SJCRH30 (cell line): Measurements from ENCODE around the gene PPP1R13B. TPM values are rescaled to one million over a fixed set of nuclear protein-coding genes. Genes with fewer than 3 reads are reported as not detected.
"Not testable (repeated sequence)": the region's sequence is repeated elsewhere in the genome, so short reads cannot be mapped to it uniquely, and the experiment has no call there.

ENCODE experiments used
- DNase-seq, 2 experiments: peaks; one replicate each; pipeline ENCODE4 v3.0.0-alpha.2; 2015 to 2020
- H3K27ac ChIP-seq: fragments of 250-450 bp; sonication (Bioruptor Pico); 2 replicates; pipeline ENCODE4 v1.5.1; 2020; ENCODE audit warnings: mild to moderate bottlenecking, moderate library complexity
- H3K27me3 ChIP-seq: fragments of 250-450 bp; sonication (Bioruptor Pico); 2 replicates; pipeline ENCODE4 v1.5.1; 2020; ENCODE audit warnings: mild to moderate bottlenecking, moderate library complexity
- H3K36me3 ChIP-seq: fragments of 250-450 bp; sonication (Bioruptor Pico); 2 replicates; pipeline ENCODE4 v1.5.1; 2020; ENCODE audit warnings: mild to moderate bottlenecking, moderate library complexity
- H3K4me1 ChIP-seq: fragments of 250-450 bp; sonication (Bioruptor Pico); 2 replicates; pipeline ENCODE4 v1.5.1; 2020; ENCODE audit warnings: mild to moderate bottlenecking, moderate library complexity
- H3K4me3 ChIP-seq: fragments of 250-450 bp; sonication (Bioruptor Pico); 2 replicates; pipeline ENCODE4 v1.5.1; 2020; ENCODE audit warnings: mild to moderate bottlenecking, moderate library complexity
- H3K9me3 ChIP-seq: fragments of 250-450 bp; sonication (Bioruptor Pico); replicated peaks from 2 replicates; pipeline ENCODE4 v1.5.1; 2020; ENCODE audit warnings: mild to moderate bottlenecking, moderate library complexity
- total RNA-seq: library from RNA; depleted of rRNA; stranded (reverse); fragments of >200 nt; shearing (Covaris generic); gene quantifications from 2 replicates; pipeline ENCODE4 v1.2.3, GENCODE V29; 2014

Gene PPP1R13B
- total RNA-seq, 1 experiment from 2014 or later = 10.5 TPM

DNA sequence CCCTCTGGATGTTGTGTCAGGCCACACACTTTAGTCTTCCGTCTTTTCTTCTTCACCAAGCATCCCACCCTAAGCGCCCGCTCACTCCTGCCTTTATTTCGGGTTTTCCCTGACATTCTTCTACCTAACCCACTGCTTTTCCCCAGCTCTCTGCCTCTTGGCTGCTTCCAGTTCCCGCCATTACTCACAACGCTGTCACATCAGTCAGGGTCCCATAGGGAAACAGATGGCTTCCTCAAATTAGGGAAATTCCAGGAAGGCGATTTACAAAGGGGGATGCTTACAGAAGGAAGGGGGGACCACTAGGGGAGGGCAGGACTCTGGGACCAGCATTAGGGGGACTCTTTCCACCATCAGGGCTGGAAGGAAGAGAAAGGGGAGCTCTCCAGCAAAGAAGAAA, 9.2 kb upstream of the PPP1R13B start:
- Histone ChIP-seq H3K36me3 (no peaks in the 10 kb centered on the region), H3K27ac (no peak overlapping the region)

GRCh38 chr14:103856105-103856504, 8.7 kb upstream of the PPP1R13B start:
- no peaks in the 10 kb centered on the region for H3K9me3 ChIP-seq
- peak overlapping the region; percentile 35 for H3K4me3 ChIP-seq
- H3K36me3 ChIP-seq = no peaks in the 10 kb centered on the region
- peaks cover 6% of the 10 kb centered on the region; the same call in 1 of the 2 replicates for H3K27me3 ChIP-seq
- peak overlapping the region; percentile 61 for H3K27ac ChIP-seq
- DNase-seq = no peak
- peaks cover 25% of the 10 kb centered on the region for H3K4me1 ChIP-seq

More for the DNA sequence above, 9.2 kb upstream of the PPP1R13B start:
- H3K4me3 ChIP-seq = no peak overlapping the region
- no peak for DNase-seq
- peaks cover 6% of the 10 kb centered on the region; the same call in 1 of the 2 replicates for H3K27me3 ChIP-seq
- H3K4me1 ChIP-seq = peaks cover 25% of the 10 kb centered on the region
- H3K9me3 ChIP-seq = no peaks in the 10 kb centered on the region

DNA sequence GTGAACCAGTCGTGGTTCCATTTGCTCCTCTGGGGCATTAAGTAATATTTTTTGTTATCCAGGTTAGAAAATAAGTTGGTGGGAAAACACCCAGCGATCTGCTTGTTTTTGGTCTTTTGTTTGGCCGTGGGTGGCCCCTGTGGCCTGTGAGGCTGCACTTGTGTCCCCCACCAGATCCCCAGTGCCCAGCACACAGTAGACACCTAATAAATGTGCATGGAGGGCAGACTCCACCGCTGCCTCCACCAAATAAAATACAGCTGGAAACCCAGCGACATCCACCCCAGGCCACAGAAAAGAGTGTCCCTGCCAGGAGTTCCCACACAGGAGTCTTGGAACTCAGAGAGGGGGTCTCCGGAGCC, 8.3 kb upstream of the PPP1R13B start:
- peaks cover 25% of the 10 kb centered on the region for H3K4me1 ChIP-seq
- H3K36me3 ChIP-seq = no peaks in the 10 kb centered on the region
- H3K4me3 ChIP-seq = peak overlapping the region; percentile 35
- H3K9me3 ChIP-seq = no peaks in the 10 kb centered on the region
- H3K27ac ChIP-seq = peak overlapping the region; percentile 61
- no peak for DNase-seq
- H3K27me3 ChIP-seq = peaks cover 6% of the 10 kb centered on the region; the same call in 1 of the 2 replicates

GRCh38 chr14:103854822-103855733, 7.7 kb upstream of the PPP1R13B start:
- Histone ChIP-seq H3K4me3 (peak overlapping the region; percentile 35), H3K27me3 (peaks cover 3% of the 10 kb centered on the region; the same call in 1 of the 2 replicates), H3K9me3 (no peaks in the 10 kb centered on the region), H3K27ac (peak overlapping the region; percentile 61), H3K4me1 (peaks cover 25% of the 10 kb centered on the region), H3K36me3 (no peaks in the 10 kb centered on the region)
- DNase-seq = peak; percentile 89 to 91

DNA sequence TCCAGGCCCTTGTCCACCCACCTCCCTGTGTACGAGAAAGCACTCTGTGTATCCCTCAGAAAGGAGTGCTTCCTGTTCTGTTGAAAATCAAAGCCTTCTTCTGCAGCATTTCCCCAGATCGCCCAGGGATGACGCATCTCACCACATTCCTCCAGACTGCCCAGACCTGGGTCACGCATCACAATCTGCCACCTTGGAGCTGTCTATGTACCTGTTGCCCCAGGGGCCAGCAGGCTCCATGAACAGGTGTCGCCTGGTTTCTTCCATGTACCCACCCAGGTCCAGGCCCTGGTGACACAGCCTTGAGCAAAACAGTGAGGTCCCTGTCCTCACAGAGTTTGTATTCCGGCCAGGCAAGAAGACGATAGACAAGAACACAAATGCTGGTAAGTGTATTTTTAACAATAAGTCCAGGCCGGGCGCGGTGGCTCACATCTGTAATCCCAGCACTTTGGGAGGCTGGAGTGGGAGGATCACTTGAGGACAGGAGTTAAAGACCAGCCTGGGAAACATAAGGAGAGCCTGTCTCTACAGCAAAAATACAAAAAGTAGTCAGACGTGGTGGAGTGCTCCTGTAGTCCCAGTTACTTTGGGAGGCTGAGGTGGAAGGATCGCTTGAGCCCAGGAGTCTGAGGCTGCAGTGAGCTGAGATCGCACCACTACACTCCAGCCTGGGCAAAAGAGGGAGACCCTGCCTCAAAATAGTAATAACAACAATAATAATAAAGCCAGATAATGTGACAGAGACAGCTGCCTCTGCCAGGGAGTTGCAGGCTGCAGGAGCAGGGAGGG, 6.8 kb upstream of the PPP1R13B start:
- Histone ChIP-seq H3K27me3 (no peaks in the 10 kb centered on the region), H3K27ac (peak overlapping the region; percentile 61; the same call in 1 of the 2 replicates), H3K4me3 (peak overlapping the region; percentile 35), H3K9me3 (no peaks in the 10 kb centered on the region), H3K36me3 (no peaks in the 10 kb centered on the region), H3K4me1 (peaks cover 25% of the 10 kb centered on the region)
- no peak for DNase-seq

DNA sequence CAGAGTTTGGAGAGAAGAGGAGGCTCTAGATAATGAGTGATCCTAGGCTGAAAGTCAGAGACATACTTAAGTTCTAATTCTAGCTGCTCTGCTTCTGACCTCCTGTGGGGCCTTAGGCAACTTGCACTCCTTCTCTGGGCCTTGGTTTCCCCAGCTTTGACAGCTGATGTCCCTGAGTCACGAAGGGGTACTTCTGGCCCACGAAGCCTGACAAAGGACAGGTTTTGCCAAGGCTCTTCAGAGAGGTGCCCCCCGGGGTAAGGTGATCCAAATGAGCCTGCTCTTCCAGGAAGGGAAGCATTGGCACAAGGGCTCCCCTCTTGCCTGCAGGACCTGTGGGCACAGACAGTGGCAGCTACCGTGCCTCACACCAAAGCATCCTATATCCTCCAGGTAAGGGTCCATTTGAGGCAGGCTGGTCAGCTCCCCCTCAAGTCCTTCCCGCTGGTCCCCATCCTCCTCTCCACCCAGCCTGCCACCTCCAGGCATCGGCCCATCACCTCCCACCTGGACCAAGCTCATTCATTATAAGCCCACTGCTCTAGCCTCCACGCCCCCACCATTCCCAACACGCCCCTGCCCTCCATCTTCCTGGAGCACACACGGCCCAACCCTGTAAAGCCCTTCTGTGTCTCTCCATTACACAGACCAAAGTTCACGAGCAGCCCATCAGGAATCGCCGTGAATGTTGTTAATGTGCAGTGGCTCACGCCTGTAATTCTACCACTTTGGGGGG, 1.9 kb upstream of the PPP1R13B start:
- Histone ChIP-seq H3K27me3 (0 out of 2 replicates have a peak, but pooled peaks cover 3% of the 10 kb centered on the region), H3K4me1 (peaks cover 6% of the 10 kb centered on the region)
- no peak for DNase-seq

GRCh38 chr14:103848175-103849077, 1.1 kb upstream of the PPP1R13B start:
- Histone ChIP-seq H3K36me3 (no peaks in the 10 kb centered on the region), H3K27ac (no peak overlapping the region), H3K4me1 (peaks cover 6% of the 10 kb centered on the region; the same call in 1 of the 2 replicates), H3K9me3 (no peaks in the 10 kb centered on the region), H3K27me3 (0 out of 2 replicates have a peak, but pooled peaks cover 3% of the 10 kb centered on the region), H3K4me3 (peak overlapping the region; percentile 79)
- peak in 1 of 2 experiments; percentile 41 for DNase-seq

More for the DNA sequence above, 1.9 kb upstream of the PPP1R13B start:
- Histone ChIP-seq H3K27ac (no peak overlapping the region), H3K36me3 (no peaks in the 10 kb centered on the region), H3K4me3 (no peak overlapping the region), H3K9me3 (no peaks in the 10 kb centered on the region)

DNA sequence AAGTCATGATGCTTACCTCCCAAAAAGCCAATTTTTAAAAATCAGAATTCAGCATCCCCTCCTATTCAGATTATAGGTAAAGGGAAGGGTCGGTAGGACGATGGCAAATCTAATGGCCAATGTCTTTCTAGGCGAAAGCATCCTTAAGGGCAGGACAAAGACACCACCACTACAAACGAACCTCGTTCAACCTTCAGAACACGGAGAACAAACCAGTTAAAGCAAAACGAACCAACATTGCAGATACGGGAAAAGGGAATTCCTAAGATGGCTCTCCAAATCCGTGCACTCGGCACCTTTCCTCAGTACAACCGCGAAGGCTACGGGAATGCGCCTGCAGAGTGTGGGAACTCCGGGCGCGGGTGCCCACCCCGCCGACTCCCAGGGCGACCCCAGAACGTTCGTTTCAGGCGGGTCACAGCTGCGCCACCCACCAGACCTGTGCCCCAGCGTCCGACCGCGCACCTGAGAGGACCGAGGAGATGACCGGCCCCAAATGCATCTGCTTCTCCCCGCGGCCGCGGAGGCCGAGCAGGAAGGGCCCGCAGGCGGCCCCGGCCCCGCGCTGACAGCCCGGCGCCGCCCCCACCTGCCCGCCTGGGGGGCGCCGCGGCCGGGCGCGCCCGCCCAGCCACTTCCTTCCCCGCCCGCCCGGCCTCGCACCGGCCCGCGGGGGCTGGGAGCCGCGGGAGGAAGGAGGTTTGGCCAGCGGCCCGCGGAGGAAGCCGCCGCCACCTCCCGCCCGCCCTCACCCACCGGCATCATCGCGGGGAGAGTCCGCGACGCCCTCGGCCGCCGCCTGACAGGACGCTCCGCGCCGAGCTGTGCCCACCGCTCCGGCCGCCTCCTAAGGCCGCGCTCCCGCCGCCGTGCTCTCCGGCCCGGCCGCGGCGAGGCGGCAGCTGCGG, 578 bp downstream of the PPP1R13B start:
- H3K36me3 ChIP-seq = no peaks in the 10 kb centered on the region
- peak in 1 of 2 experiments; percentile 38 for DNase-seq
- H3K9me3 ChIP-seq = no peaks in the 10 kb centered on the region
- H3K4me1 ChIP-seq = peaks cover 6% of the 10 kb centered on the region; the same call in 1 of the 2 replicates
- H3K27me3 ChIP-seq = 0 out of 2 replicates have a peak, but pooled peaks cover 3% of the 10 kb centered on the region
- peak overlapping the region; percentile 79 for H3K4me3 ChIP-seq
- H3K27ac ChIP-seq = no peak overlapping the region

- no peak for DNase-seq
- 0 out of 2 replicates have a peak, but pooled peaks cover 3% of the 10 kb centered on the region for H3K27me3 ChIP-seq
- H3K4me1 ChIP-seq = peaks cover 6% of the 10 kb centered on the region; the same call in 1 of the 2 replicates
- H3K36me3 ChIP-seq = no peaks in the 10 kb centered on the region
- H3K9me3 ChIP-seq = no peaks in the 10 kb centered on the region
- no peak overlapping the region for H3K27ac ChIP-seq
- H3K4me3 ChIP-seq = peak overlapping the region; percentile 79
These were observed 1.3 kb downstream of the PPP1R13B start for GRCh38 chr14:103846097-103846496.

DNA sequence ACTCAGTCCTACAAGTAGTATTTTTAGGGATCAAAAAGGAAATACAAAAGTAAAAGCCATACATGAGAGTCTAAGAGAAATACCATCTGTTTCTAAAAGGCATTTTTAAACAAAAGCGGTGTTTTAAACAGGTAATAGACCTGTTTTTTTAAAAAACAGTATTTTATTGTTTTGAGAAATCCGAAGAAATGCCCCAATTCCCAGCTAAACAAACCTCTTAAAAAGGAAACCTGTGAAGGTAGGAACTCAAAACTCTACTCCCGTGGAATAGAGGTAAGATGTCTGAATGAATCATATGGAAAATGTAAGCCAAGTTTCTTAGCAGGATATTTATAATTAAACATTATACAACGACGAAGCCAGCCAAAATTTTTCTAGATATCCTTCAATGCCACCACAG, 2.0 kb downstream of the PPP1R13B start:
- Histone ChIP-seq H3K4me1 (peaks cover 6% of the 10 kb centered on the region; the same call in 1 of the 2 replicates), H3K4me3 (no peak overlapping the region), H3K27ac (no peak overlapping the region), H3K9me3 (no peaks in the 10 kb centered on the region), H3K27me3 (0 out of 2 replicates have a peak, but pooled peaks cover 3% of the 10 kb centered on the region), H3K36me3 (no peaks in the 10 kb centered on the region)
- DNase-seq = no peak

DNA sequence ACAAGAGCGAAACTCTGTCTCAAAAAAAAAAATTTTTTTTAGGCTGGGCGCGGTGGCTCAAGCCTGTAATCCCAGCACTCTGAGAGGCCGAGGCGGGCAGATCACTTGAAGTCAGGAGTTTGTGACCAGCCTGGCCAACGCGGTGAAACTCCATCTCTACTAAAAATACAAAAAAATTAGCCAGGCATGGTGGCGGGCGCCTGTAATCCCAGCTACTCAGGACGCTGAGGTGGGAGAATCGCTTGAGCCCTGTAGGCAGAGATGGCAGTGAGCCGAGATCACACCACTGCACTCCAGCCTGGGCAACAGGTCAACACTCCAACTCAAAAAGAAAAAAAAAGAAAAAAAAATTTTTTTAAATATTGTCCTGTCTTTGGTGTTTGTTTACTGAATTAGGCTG, 6.1 kb downstream of the PPP1R13B start:
- H3K4me1 ChIP-seq, H3K9me3 ChIP-seq, H3K27me3 ChIP-seq, H3K27ac ChIP-seq, H3K4me3 ChIP-seq, H3K36me3 ChIP-seq, DNase-seq: not testable (repeated sequence)

DNA sequence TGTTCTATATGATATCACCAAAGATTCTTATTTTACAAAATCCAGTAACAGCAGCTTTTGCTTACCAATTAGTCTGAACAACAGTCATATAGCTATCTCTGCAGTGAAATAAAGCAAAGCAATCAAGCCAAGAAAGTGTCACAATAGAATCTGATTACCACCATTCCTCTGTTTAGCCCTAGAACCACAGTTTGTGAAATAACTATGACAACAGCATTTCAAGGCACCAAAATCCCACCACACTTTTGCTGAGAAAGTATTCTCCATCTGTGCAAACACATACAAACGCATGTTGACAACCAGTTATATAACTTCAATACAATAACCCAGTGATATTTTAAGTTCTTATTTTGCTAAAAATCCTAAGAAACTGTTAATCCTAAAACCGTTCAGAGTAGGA, 7.4 kb downstream of the PPP1R13B start:
- H3K4me3 ChIP-seq = no peak overlapping the region
- no peaks in the 10 kb centered on the region for H3K4me1 ChIP-seq
- H3K9me3 ChIP-seq = no peaks in the 10 kb centered on the region
- DNase-seq = no peak
- H3K27ac ChIP-seq = no peak overlapping the region
- H3K27me3 ChIP-seq = no peaks in the 10 kb centered on the region
- H3K36me3 ChIP-seq = no peaks in the 10 kb centered on the region

GRCh38 chr14:103839579-103839978, 7.8 kb downstream of the PPP1R13B start:
- Histone ChIP-seq H3K4me3 (no peak overlapping the region), H3K9me3 (no peaks in the 10 kb centered on the region), H3K36me3 (no peaks in the 10 kb centered on the region), H3K27me3 (no peaks in the 10 kb centered on the region), H3K4me1 (no peaks in the 10 kb centered on the region), H3K27ac (no peak overlapping the region)
- DNase-seq = no peak
